ENCODE measurements around the gene RASGRF2. TPM values are rescaled to one million over a fixed set of nuclear protein-coding genes. Genes with fewer than 3 reads are reported as not detected.

Gene RASGRF2
- polyA plus RNA-seq, 2 donors = 0.40 to 0.69 TPM

DNA sequence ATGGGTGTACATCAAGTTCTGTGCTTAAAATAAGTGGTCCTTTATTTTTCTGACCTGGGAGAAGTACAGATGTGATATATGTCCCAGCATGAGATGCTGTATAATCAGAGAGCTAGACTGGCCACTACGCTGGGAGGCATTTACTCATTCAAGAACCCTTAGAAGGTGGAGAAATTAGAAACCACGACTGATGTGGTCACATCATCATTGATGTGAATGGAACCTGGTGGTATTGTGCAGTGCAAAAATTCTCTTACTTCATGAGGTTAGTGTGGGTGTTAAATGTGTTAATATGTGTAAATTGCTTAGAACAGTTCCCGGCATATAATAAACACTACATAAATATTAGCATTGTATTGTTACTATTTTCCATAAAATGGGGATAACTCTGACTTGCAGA lies 203.5 kb downstream of the RASGRF2 start:
- 74 to 85% methylated on average over 3 of the region's 3 CpGs for WGBS, 2 donors
- peaks cover 0 to 3% of the 10 kb centered on the region in 2 donors for H3K9me3 ChIP-seq (ENCODE audit: control insufficient read depth in 2 of 2, insufficient read depth in 1 of 2, low read depth in 1 of 2, low read length in 1 of 2)
- H3K27me3 ChIP-seq (ENCODE audit: control insufficient read depth in 1 of 2, insufficient read depth in 2 of 2, low read length in 2 of 2) = no peaks in the 10 kb centered on the region
- H3K4me3 ChIP-seq (ENCODE audit: low read depth in 1 of 2, low read length in 2 of 2) = no peak overlapping the region
- H3K27ac ChIP-seq (ENCODE audit: low read depth in 2 of 2, low read length in 1 of 2) = no peak overlapping the region
- no peaks in the 10 kb centered on the region for H3K36me3 ChIP-seq (ENCODE audit: control insufficient read depth in 2 of 2, insufficient read depth in 2 of 2, low read length in 1 of 2)
- H3K4me1 ChIP-seq (ENCODE audit: control insufficient read depth in 2 of 2, insufficient read depth in 2 of 2, low read length in 1 of 2) = no peaks in the 10 kb centered on the region

DNA sequence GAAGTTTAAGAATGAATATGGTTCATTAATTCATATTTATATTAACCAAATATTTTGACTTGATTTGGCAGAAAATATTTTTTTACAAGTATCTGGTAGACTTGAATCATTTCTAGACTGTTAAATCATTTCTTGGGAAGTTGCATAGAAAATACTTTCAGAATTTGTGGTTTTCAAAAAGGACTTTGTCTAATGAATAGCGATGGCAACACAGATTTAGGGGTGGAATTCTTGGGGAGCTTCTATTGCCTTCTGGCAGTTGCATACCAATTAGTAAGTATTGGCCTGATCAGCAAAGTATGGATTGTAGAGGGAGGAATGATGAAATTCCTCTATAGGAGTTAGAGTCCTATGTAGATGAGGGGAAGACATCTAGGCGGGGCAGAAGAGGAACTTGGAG lies 204.3 kb downstream of the RASGRF2 start:
- no peaks in the 10 kb centered on the region for H3K36me3 ChIP-seq (ENCODE audit: control insufficient read depth in 2 of 2, insufficient read depth in 2 of 2, low read length in 1 of 2)
- WGBS, 2 donors = 85 to 95% methylated on average over 2 of the region's 2 CpGs
- H3K4me1 ChIP-seq (ENCODE audit: control insufficient read depth in 2 of 2, insufficient read depth in 2 of 2, low read length in 1 of 2) = no peaks in the 10 kb centered on the region
- no peaks in the 10 kb centered on the region for H3K27me3 ChIP-seq (ENCODE audit: control insufficient read depth in 1 of 2, insufficient read depth in 2 of 2, low read length in 2 of 2)
- no peak overlapping the region for H3K4me3 ChIP-seq (ENCODE audit: low read depth in 1 of 2, low read length in 2 of 2)
- peaks cover 0 to 3% of the 10 kb centered on the region in 2 donors for H3K9me3 ChIP-seq (ENCODE audit: control insufficient read depth in 2 of 2, insufficient read depth in 1 of 2, low read depth in 1 of 2, low read length in 1 of 2)
- H3K27ac ChIP-seq (ENCODE audit: low read depth in 2 of 2, low read length in 1 of 2) = no peak overlapping the region

DNA sequence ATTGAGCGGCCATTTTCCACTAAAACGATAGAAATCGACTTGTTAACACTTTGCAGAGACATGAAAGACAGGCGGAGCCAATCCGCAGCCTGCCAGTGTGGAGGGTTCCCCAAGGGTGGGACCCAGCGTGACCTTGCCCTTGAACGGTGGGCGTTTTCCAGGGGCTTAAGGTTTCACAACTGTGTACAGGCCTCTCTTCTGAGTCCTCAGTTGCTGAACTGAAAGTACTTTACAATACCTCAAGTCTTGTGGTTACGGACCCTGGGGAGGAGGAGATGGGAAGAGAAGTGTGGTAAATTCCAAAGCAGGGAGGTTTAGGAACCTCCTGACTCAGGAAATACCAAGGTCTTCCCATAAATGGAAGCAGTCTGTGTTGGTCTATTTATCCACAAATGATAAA lies 204.8 kb downstream of the RASGRF2 start:
- Histone ChIP-seq H3K27ac (ENCODE audit: low read depth in 2 of 2, low read length in 1 of 2) (no peak overlapping the region), H3K4me3 (ENCODE audit: low read depth in 1 of 2, low read length in 2 of 2) (no peak overlapping the region), H3K9me3 (ENCODE audit: control insufficient read depth in 2 of 2, insufficient read depth in 1 of 2, low read depth in 1 of 2, low read length in 1 of 2) (peaks cover 0 to 7% of the 10 kb centered on the region in 2 donors), H3K36me3 (ENCODE audit: control insufficient read depth in 2 of 2, insufficient read depth in 2 of 2, low read length in 1 of 2) (no peaks in the 10 kb centered on the region), H3K27me3 (ENCODE audit: control insufficient read depth in 1 of 2, insufficient read depth in 2 of 2, low read length in 2 of 2) (no peaks in the 10 kb centered on the region), H3K4me1 (ENCODE audit: control insufficient read depth in 2 of 2, insufficient read depth in 2 of 2, low read length in 1 of 2) (no peaks in the 10 kb centered on the region)
- 93 to 94% methylated on average over 9 of the region's 9 CpGs for WGBS, 2 donors

DNA sequence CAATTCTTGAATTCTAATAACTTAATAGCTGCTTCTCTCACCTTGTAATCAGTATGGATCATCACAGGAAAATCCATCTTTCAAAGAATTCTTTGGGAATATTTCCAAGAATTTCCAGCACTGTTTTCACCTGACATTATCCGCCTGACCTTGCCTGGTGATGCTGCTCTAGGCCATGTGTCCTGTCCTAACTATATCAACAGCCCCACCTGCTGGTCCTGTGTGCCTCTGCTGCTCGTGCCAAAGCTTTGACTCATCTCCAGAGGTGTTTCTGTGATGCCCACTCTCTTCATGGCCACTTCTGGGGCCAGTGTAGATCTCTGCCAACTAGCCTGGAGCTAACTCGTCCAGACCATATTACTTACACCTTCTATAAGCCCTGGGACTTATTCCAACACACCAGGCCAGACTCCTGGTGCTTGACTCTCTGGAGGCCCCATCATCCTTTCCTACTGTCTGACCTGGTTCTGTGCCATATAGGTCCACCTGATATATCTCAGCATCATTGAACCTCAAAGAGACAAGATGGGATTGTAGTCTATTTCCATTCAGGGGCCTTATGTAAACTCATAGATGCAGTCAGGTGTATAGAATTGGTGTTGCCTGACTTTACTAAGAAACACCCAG lies 205.4 kb downstream of the RASGRF2 start:
- Histone ChIP-seq H3K4me3 (ENCODE audit: low read depth in 1 of 2, low read length in 2 of 2) (no peak overlapping the region), H3K36me3 (ENCODE audit: control insufficient read depth in 2 of 2, insufficient read depth in 2 of 2, low read length in 1 of 2) (no peaks in the 10 kb centered on the region), H3K4me1 (ENCODE audit: control insufficient read depth in 2 of 2, insufficient read depth in 2 of 2, low read length in 1 of 2) (no peaks in the 10 kb centered on the region), H3K27me3 (ENCODE audit: control insufficient read depth in 1 of 2, insufficient read depth in 2 of 2, low read length in 2 of 2) (no peaks in the 10 kb centered on the region), H3K9me3 (ENCODE audit: control insufficient read depth in 2 of 2, insufficient read depth in 1 of 2, low read depth in 1 of 2, low read length in 1 of 2) (peaks cover 0 to 7% of the 10 kb centered on the region in 2 donors), H3K27ac (ENCODE audit: low read depth in 2 of 2, low read length in 1 of 2) (no peak overlapping the region)
- 42 to 43% methylated on average over 3 of the region's 3 CpGs for WGBS, 2 donors

DNA sequence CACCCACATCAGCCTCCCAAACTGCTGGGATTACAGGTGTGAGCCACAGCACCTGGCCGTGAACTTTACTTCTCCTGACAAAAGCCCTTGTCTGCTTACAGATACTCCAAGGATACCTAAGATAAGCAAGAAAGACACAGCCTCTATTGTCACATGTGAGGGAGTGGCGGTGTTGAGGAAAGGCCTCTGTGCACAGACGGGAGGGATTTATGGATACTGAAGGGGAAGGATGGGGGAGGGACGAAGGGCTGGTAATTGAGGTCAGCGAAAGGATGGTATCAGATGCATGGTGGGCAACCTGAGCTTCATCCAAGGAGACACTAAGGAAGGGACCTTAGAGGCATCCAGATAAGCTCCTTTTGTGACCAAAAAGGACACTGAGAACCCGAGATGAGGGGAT lies 206.3 kb downstream of the RASGRF2 start:
- Histone ChIP-seq H3K27ac (ENCODE audit: low read depth in 2 of 2, low read length in 1 of 2) (no peak overlapping the region), H3K4me1 (ENCODE audit: control insufficient read depth in 2 of 2, insufficient read depth in 2 of 2, low read length in 1 of 2) (no peaks in the 10 kb centered on the region), H3K4me3 (ENCODE audit: low read depth in 1 of 2, low read length in 2 of 2) (no peak overlapping the region), H3K36me3 (ENCODE audit: control insufficient read depth in 2 of 2, insufficient read depth in 2 of 2, low read length in 1 of 2) (no peaks in the 10 kb centered on the region), H3K27me3 (ENCODE audit: control insufficient read depth in 1 of 2, insufficient read depth in 2 of 2, low read length in 2 of 2) (no peaks in the 10 kb centered on the region), H3K9me3 (ENCODE audit: control insufficient read depth in 2 of 2, insufficient read depth in 1 of 2, low read depth in 1 of 2, low read length in 1 of 2) (peaks cover 0 to 7% of the 10 kb centered on the region in 2 donors)
- 82 to 90% methylated on average over 6 of the region's 6 CpGs for WGBS, 2 donors

DNA sequence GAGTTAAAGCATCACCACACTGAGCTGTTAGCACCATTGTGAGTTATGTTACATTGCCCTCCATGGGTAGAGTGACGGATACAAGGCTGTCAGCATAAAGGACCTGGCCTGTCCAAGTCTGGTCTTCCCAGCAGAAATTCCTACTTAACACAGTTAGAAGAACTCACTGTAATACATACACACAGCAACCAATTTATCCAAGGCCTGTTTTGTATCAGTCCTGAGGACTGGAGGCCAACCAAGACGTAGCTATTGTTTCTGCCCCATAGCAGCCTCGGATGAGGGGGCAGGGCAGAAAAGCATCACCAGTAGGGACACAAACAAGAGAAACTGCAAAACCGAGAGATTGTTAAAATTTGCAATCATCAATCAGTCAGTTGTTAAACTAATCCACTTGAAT lies 206.9 kb downstream of the RASGRF2 start:
- WGBS, 2 donors = 78 to 80% methylated on average over 4 of the region's 4 CpGs
- no peaks in the 10 kb centered on the region for H3K4me1 ChIP-seq (ENCODE audit: control insufficient read depth in 2 of 2, insufficient read depth in 2 of 2, low read length in 1 of 2)
- no peak overlapping the region for H3K4me3 ChIP-seq (ENCODE audit: low read depth in 1 of 2, low read length in 2 of 2)
- no peaks in the 10 kb centered on the region for H3K36me3 ChIP-seq (ENCODE audit: control insufficient read depth in 2 of 2, insufficient read depth in 2 of 2, low read length in 1 of 2)
- H3K27me3 ChIP-seq (ENCODE audit: control insufficient read depth in 1 of 2, insufficient read depth in 2 of 2, low read length in 2 of 2) = no peaks in the 10 kb centered on the region
- no peak overlapping the region for H3K27ac ChIP-seq (ENCODE audit: low read depth in 2 of 2, low read length in 1 of 2)
- peaks cover 0 to 7% of the 10 kb centered on the region in 2 donors for H3K9me3 ChIP-seq (ENCODE audit: control insufficient read depth in 2 of 2, insufficient read depth in 1 of 2, low read depth in 1 of 2, low read length in 1 of 2)

DNA sequence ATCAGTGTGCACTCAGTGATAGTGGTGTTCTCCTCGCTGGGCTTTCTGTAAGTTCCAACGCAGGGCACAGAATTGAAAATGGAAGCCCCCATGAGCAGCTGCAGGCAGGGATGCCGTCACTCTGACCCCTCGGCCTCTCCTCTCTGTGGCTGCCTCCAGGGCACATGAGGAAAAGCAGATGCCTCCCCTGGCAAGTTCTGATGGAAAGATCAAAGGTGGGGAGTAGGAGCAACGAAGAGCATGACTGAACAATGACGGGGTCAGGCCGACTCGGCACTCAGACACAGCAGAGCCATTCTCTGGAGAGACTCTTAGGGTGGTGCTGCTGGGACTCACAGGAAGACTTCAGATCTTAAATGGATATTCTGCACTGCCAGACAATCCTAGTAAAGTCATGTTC lies 207.4 kb downstream of the RASGRF2 start:
- no peak overlapping the region for H3K4me3 ChIP-seq (ENCODE audit: low read depth in 1 of 2, low read length in 2 of 2)
- H3K4me1 ChIP-seq (ENCODE audit: control insufficient read depth in 2 of 2, insufficient read depth in 2 of 2, low read length in 1 of 2) = no peaks in the 10 kb centered on the region
- no peaks in the 10 kb centered on the region for H3K36me3 ChIP-seq (ENCODE audit: control insufficient read depth in 2 of 2, insufficient read depth in 2 of 2, low read length in 1 of 2)
- H3K9me3 ChIP-seq (ENCODE audit: control insufficient read depth in 2 of 2, insufficient read depth in 1 of 2, low read depth in 1 of 2, low read length in 1 of 2) = peaks cover 0 to 7% of the 10 kb centered on the region in 2 donors
- WGBS, 2 donors = 65 to 66% methylated on average over 8 of the region's 8 CpGs
- H3K27ac ChIP-seq (ENCODE audit: low read depth in 2 of 2, low read length in 1 of 2) = no peak overlapping the region
- no peaks in the 10 kb centered on the region for H3K27me3 ChIP-seq (ENCODE audit: control insufficient read depth in 1 of 2, insufficient read depth in 2 of 2, low read length in 2 of 2)

DNA sequence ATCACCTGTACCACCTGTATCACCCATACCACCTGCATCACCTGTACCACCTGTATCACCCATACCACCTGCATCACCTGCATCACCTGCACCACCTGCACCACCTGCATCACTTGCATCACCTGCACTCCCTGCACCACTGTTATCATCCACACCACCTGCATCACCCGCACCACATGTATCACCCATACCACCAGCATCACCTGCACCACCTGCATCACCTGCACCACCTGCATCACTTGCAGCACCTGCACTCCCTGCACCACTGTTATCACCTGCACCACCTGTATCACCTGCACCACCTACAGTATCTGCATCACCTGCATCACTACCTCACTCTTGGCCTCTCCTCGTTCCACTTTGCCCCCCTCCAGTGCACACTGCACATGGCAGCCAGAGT lies 209.8 kb downstream of the RASGRF2 start:
- Histone ChIP-seq H3K9me3 (ENCODE audit: control insufficient read depth in 2 of 2, insufficient read depth in 1 of 2, low read depth in 1 of 2, low read length in 1 of 2) (peaks cover 0 to 5% of the 10 kb centered on the region in 2 donors), H3K4me3 (ENCODE audit: low read depth in 1 of 2, low read length in 2 of 2) (no peak overlapping the region)
- 89 to 92% methylated on average over 2 of the region's 2 CpGs for WGBS, 2 donors

DNA sequence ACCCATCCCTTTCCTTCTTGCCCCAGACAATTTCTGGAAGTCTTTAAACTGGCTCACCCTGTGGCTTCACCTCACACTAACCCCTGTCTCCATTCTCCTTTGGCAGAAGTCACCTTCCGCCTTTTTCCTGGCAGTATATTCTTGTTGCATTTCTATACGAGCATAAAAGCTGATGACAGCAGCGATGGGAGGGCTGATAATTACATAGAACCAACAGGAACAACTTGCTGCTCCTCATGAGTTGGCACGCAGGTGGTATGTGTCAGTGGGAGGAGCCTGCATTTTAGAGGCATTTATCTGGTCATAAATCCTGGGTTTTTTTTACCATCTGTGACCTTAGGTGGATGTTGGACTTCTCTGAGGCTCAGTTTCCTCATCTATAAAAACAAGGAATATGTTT lies 211.6 kb downstream of the RASGRF2 start:
- Histone ChIP-seq H3K4me1 (ENCODE audit: control insufficient read depth in 2 of 2, insufficient read depth in 2 of 2, low read length in 1 of 2) (no peaks in the 10 kb centered on the region), H3K27ac (ENCODE audit: low read depth in 2 of 2, low read length in 1 of 2) (no peak overlapping the region), H3K36me3 (ENCODE audit: control insufficient read depth in 2 of 2, insufficient read depth in 2 of 2, low read length in 1 of 2) (no peaks in the 10 kb centered on the region), H3K27me3 (ENCODE audit: control insufficient read depth in 1 of 2, insufficient read depth in 2 of 2, low read length in 2 of 2) (no peaks in the 10 kb centered on the region), H3K9me3 (ENCODE audit: control insufficient read depth in 2 of 2, insufficient read depth in 1 of 2, low read depth in 1 of 2, low read length in 1 of 2) (peaks cover 0 to 5% of the 10 kb centered on the region in 2 donors), H3K4me3 (ENCODE audit: low read depth in 1 of 2, low read length in 2 of 2) (no peak overlapping the region)
- WGBS, 2 donors = 60 to 63% methylated on average over 4 of the region's 4 CpGs

More for the DNA sequence above, 209.8 kb downstream of the RASGRF2 start:
- Histone ChIP-seq H3K27ac (ENCODE audit: low read depth in 2 of 2, low read length in 1 of 2) (no peak overlapping the region), H3K36me3 (ENCODE audit: control insufficient read depth in 2 of 2, insufficient read depth in 2 of 2, low read length in 1 of 2) (no peaks in the 10 kb centered on the region), H3K27me3 (ENCODE audit: control insufficient read depth in 1 of 2, insufficient read depth in 2 of 2, low read length in 2 of 2) (no peaks in the 10 kb centered on the region), H3K4me1 (ENCODE audit: control insufficient read depth in 2 of 2, insufficient read depth in 2 of 2, low read length in 1 of 2) (no peaks in the 10 kb centered on the region)

DNA sequence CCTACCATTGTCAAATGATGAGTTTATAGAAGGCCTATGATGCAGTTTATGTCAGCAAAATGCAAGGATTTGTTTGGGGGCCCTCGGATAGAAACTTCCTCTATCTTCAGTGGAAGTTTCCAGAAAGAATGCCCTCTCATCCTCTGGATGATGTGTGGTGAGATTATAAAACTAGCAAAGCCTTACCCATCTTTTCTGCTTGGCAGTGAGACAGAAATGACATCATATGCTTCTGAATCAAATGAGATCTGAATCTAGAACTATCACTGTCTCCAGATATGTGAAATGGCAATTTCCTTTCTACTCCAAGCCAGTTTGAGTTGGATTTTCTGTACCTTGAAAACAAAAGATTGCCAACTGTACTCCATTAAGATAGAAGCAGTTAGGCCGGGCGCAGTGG lies 212.5 kb downstream of the RASGRF2 start:
- WGBS, 2 donors = 83 to 87% methylated on average over 3 of the region's 3 CpGs

More for the DNA sequence above, 212.5 kb downstream of the RASGRF2 start:
- Histone ChIP-seq H3K36me3 (ENCODE audit: control insufficient read depth in 2 of 2, insufficient read depth in 2 of 2, low read length in 1 of 2) (no peaks in the 10 kb centered on the region), H3K4me3 (ENCODE audit: low read depth in 1 of 2, low read length in 2 of 2) (no peak overlapping the region), H3K9me3 (ENCODE audit: control insufficient read depth in 2 of 2, insufficient read depth in 1 of 2, low read depth in 1 of 2, low read length in 1 of 2) (peaks cover 0 to 5% of the 10 kb centered on the region in 2 donors), H3K27ac (ENCODE audit: low read depth in 2 of 2, low read length in 1 of 2) (no peak overlapping the region), H3K4me1 (ENCODE audit: control insufficient read depth in 2 of 2, insufficient read depth in 2 of 2, low read length in 1 of 2) (no peaks in the 10 kb centered on the region), H3K27me3 (ENCODE audit: control insufficient read depth in 1 of 2, insufficient read depth in 2 of 2, low read length in 2 of 2) (no peaks in the 10 kb centered on the region)
